Measurements from ENCODE around the gene RALGPS1. TPM values are rescaled to one million over a fixed set of nuclear protein-coding genes. Genes with fewer than 3 reads are reported as not detected.

Gene RALGPS1
- total and polyA plus RNA-seq, 5 donors from 2014 or later: 1.8 to 10.3 (median 3.3) TPM

- no peaks in the 10 kb centered on the region for H3K36me3 ChIP-seq (ENCODE audit: control insufficient read depth, insufficient read depth, low read length)
- H3K27ac ChIP-seq (ENCODE audit: insufficient read depth, low read length, poor library complexity, severe bottlenecking): no peak overlapping the region
- Mint-ChIP-seq H3K4me1 (peaks cover 13 to 41% (median 18%) of the 10 kb centered on the region in 4 donors), H3K27me3 (peaks cover 28% of the 10 kb centered on the region), H3K36me3 (no peaks in the 10 kb centered on the region), H3K9me3 (no peaks in the 10 kb centered on the region), H3K4me3 (peak overlapping the region in 3 of 4 donors; percentile 88 to 98 (median 90)), H3K27ac (peak overlapping the region in 1 of 3 donors; percentile 79)
- H3K9me3 ChIP-seq (ENCODE audit: control insufficient read depth in 2 of 2, low read length in 2 of 2): no peaks in the 10 kb centered on the region
- no peaks in the 10 kb centered on the region for H3K27me3 ChIP-seq (ENCODE audit: control insufficient read depth, insufficient read depth, low read length)
- H3K4me1 ChIP-seq (ENCODE audit: control insufficient read depth, insufficient read depth, low read length, poor library complexity, severe bottlenecking): peaks cover 35% of the 10 kb centered on the region
- peak; percentile 82 to 85 for ATAC-seq (ENCODE audit: low read depth in 2 of 2)
- peak; percentile 86 to 88 (median 87) for DNase-seq
- H3K4me3 ChIP-seq (ENCODE audit: low read depth, low read length): no peak overlapping the region
These were observed 310.5 kb downstream of the RALGPS1 start for GRCh38 chr9:127224883-127225739.

DNA sequence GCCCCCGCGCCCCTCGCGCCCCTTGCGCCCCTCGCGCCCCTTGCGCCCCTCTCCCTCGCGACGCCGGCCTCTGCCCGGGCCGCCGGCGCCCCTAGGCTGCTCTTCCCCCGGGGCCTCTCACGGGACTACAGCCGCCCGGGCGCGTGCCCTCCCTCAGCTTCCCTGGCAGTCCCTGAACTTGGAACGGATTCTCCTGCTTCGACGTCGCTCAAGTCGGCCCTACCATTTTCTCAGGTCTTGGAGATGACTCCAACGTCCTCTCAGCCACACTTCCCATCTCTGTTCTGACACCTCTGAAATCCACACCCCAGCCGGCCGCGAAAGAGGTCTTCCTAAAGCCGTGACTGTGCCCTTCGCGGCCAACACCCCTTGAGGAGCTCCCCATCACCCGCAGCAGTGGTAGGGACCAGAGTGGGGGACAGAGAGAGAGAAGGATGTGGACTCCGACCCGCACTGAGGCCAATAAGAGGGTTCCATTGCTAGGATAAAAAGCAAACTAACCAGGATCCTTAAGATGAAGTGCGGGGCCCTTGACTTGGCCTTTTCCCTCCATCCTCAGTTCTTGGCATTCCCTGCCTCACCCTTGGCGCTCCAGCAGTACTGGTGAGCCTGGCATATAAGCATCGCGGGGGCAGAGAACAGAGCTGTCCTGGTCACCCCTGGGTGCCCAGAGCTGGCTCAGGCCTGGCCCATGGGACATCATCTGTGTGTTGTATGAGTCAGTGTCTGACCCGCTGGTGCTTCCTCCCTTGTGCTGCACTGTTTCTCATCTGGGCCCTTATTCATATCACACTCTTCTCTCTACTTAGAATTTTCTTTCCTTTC is 311.4 kb downstream of the RALGPS1 start:
- H3K4me1 Mint-ChIP-seq: peaks cover 13 to 41% (median 18%) of the 10 kb centered on the region in 4 donors
- Histone ChIP-seq H3K27ac (ENCODE audit: insufficient read depth, low read length, poor library complexity, severe bottlenecking) (no peak overlapping the region), H3K27me3 (ENCODE audit: control insufficient read depth, insufficient read depth, low read length) (no peaks in the 10 kb centered on the region), H3K4me3 (ENCODE audit: low read depth, low read length) (no peak overlapping the region), H3K4me1 (ENCODE audit: control insufficient read depth, insufficient read depth, low read length, poor library complexity, severe bottlenecking) (peaks cover 35% of the 10 kb centered on the region), H3K36me3 (ENCODE audit: control insufficient read depth, insufficient read depth, low read length) (no peaks in the 10 kb centered on the region), H3K9me3 (ENCODE audit: control insufficient read depth in 2 of 2, low read length in 2 of 2) (no peaks in the 10 kb centered on the region)
- DNase-seq (no peak), ATAC-seq (ENCODE audit: low read depth in 2 of 2) (no peak)
- H3K27me3 Mint-ChIP-seq: peaks cover 28% of the 10 kb centered on the region
- no peaks in the 10 kb centered on the region for H3K9me3 Mint-ChIP-seq
- no peaks in the 10 kb centered on the region for H3K36me3 Mint-ChIP-seq
- peak overlapping the region; percentile 14 to 83 (median 71) for H3K27ac Mint-ChIP-seq
- peak overlapping the region; percentile 69 to 91 (median 88) for H3K4me3 Mint-ChIP-seq

- H3K4me1 ChIP-seq (ENCODE audit: control insufficient read depth, insufficient read depth, low read length, poor library complexity, severe bottlenecking): peaks cover 14% of the 10 kb centered on the region
- no peaks in the 10 kb centered on the region for H3K9me3 ChIP-seq (ENCODE audit: control insufficient read depth in 2 of 2, low read length in 2 of 2)
- peaks cover 31% of the 10 kb centered on the region for H3K27me3 Mint-ChIP-seq
- H3K27me3 ChIP-seq (ENCODE audit: control insufficient read depth, insufficient read depth, low read length): peaks cover 6% of the 10 kb centered on the region
- H3K4me3 ChIP-seq (ENCODE audit: low read depth, low read length): no peak overlapping the region
- peaks cover 0 to 11% (median 7%) of the 10 kb centered on the region in 4 donors for H3K4me1 Mint-ChIP-seq
- no peaks in the 10 kb centered on the region for H3K36me3 Mint-ChIP-seq
- H3K4me3 Mint-ChIP-seq: peak overlapping the region in 1 of 4 donors; percentile 59
- no peaks in the 10 kb centered on the region for H3K36me3 ChIP-seq (ENCODE audit: control insufficient read depth, insufficient read depth, low read length)
- ATAC-seq (ENCODE audit: low read depth in 2 of 2) (no peak), DNase-seq (no peak)
- no peaks in the 10 kb centered on the region for H3K9me3 Mint-ChIP-seq
- no peak overlapping the region for H3K27ac Mint-ChIP-seq
- H3K27ac ChIP-seq (ENCODE audit: insufficient read depth, low read length, poor library complexity, severe bottlenecking): no peak overlapping the region
These were observed 315.3 kb downstream of the RALGPS1 start for GRCh38 chr9:127229691-127230417.

DNA sequence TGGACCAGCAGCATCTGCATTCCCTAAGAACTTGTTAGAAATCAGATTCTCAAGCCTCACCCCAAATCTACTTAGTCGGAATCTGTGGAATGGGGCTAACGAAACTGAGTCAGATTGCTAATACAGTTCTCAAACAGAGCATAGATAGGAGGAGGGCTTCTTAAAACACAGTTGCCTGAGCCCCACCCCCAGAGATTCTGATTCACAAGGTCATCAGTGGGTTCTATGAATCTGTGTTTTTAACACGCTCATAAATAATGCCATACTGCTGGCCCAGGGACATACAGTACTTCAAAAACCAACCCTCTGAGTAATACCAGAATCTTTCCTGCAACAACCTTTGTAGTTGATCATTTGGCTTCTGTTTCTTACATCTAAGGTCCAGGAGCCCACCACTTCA is 317.1 kb downstream of the RALGPS1 start:
- H3K27me3 ChIP-seq (ENCODE audit: control insufficient read depth, insufficient read depth, low read length): peaks cover 6% of the 10 kb centered on the region
- no peak overlapping the region for H3K4me3 ChIP-seq (ENCODE audit: low read depth, low read length)
- Mint-ChIP-seq H3K4me3 (no peak overlapping the region), H3K4me1 (peaks cover 0 to 1% (median under 1%) of the 10 kb centered on the region in 4 donors), H3K9me3 (no peaks in the 10 kb centered on the region), H3K36me3 (peaks cover 3% of the 10 kb centered on the region), H3K27ac (no peak overlapping the region), H3K27me3 (peaks cover 39% of the 10 kb centered on the region)
- no peak for ATAC-seq (ENCODE audit: low read depth in 2 of 2)
- DNase-seq: no peak
- no peaks in the 10 kb centered on the region for H3K36me3 ChIP-seq (ENCODE audit: control insufficient read depth, insufficient read depth, low read length)
- no peaks in the 10 kb centered on the region for H3K9me3 ChIP-seq (ENCODE audit: control insufficient read depth in 2 of 2, low read length in 2 of 2)
- H3K27ac ChIP-seq (ENCODE audit: insufficient read depth, low read length, poor library complexity, severe bottlenecking): no peak overlapping the region
- peaks cover 1% of the 10 kb centered on the region for H3K4me1 ChIP-seq (ENCODE audit: control insufficient read depth, insufficient read depth, low read length, poor library complexity, severe bottlenecking)

GRCh38 chr9:127232833-127233549 is 318.4 kb downstream of the RALGPS1 start:
- H3K4me3 Mint-ChIP-seq: no peak overlapping the region
- no peak overlapping the region for H3K27ac Mint-ChIP-seq
- Histone ChIP-seq H3K27me3 (ENCODE audit: control insufficient read depth, insufficient read depth, low read length) (peaks cover 8% of the 10 kb centered on the region), H3K27ac (ENCODE audit: insufficient read depth, low read length, poor library complexity, severe bottlenecking) (no peak overlapping the region), H3K36me3 (ENCODE audit: control insufficient read depth, insufficient read depth, low read length) (no peaks in the 10 kb centered on the region), H3K4me1 (ENCODE audit: control insufficient read depth, insufficient read depth, low read length, poor library complexity, severe bottlenecking) (no peaks in the 10 kb centered on the region), H3K9me3 (ENCODE audit: control insufficient read depth in 2 of 2, low read length in 2 of 2) (no peaks in the 10 kb centered on the region), H3K4me3 (ENCODE audit: low read depth, low read length) (no peak overlapping the region)
- peaks cover 38% of the 10 kb centered on the region for H3K27me3 Mint-ChIP-seq
- H3K4me1 Mint-ChIP-seq: no peaks in the 10 kb centered on the region
- no peaks in the 10 kb centered on the region for H3K9me3 Mint-ChIP-seq
- peaks cover 3% of the 10 kb centered on the region for H3K36me3 Mint-ChIP-seq
- DNase-seq: no peak
- no peak for ATAC-seq (ENCODE audit: low read depth in 2 of 2)

- H3K9me3 Mint-ChIP-seq: no peaks in the 10 kb centered on the region
- DNase-seq: no peak
- no peaks in the 10 kb centered on the region for H3K9me3 ChIP-seq (ENCODE audit: control insufficient read depth in 2 of 2, low read length in 2 of 2)
- H3K27me3 ChIP-seq (ENCODE audit: control insufficient read depth, insufficient read depth, low read length): peaks cover 9% of the 10 kb centered on the region
- H3K36me3 Mint-ChIP-seq: peaks cover 3% of the 10 kb centered on the region
- no peaks in the 10 kb centered on the region for H3K4me1 Mint-ChIP-seq
- no peaks in the 10 kb centered on the region for H3K36me3 ChIP-seq (ENCODE audit: control insufficient read depth, insufficient read depth, low read length)
- no peak overlapping the region for H3K4me3 ChIP-seq (ENCODE audit: low read depth, low read length)
- H3K27ac ChIP-seq (ENCODE audit: insufficient read depth, low read length, poor library complexity, severe bottlenecking): no peak overlapping the region
- H3K27me3 Mint-ChIP-seq: peaks cover 35% of the 10 kb centered on the region
- ATAC-seq (ENCODE audit: low read depth in 2 of 2): no peak
- H3K27ac Mint-ChIP-seq: no peak overlapping the region
- H3K4me3 Mint-ChIP-seq: no peak overlapping the region
- H3K4me1 ChIP-seq (ENCODE audit: control insufficient read depth, insufficient read depth, low read length, poor library complexity, severe bottlenecking): no peaks in the 10 kb centered on the region
These were observed 319.0 kb downstream of the RALGPS1 start for GRCh38 chr9:127233550-127233949.

- Mint-ChIP-seq H3K36me3 (peaks cover 3% of the 10 kb centered on the region), H3K9me3 (no peaks in the 10 kb centered on the region), H3K27me3 (peaks cover 35% of the 10 kb centered on the region), H3K4me3 (no peak overlapping the region), H3K27ac (no peak overlapping the region), H3K4me1 (no peaks in the 10 kb centered on the region)
- ATAC-seq (ENCODE audit: low read depth in 2 of 2) (no peak), DNase-seq (no peak)
- Histone ChIP-seq H3K36me3 (ENCODE audit: control insufficient read depth, insufficient read depth, low read length) (no peaks in the 10 kb centered on the region), H3K4me3 (ENCODE audit: low read depth, low read length) (no peak overlapping the region), H3K27me3 (ENCODE audit: control insufficient read depth, insufficient read depth, low read length) (peaks cover 10% of the 10 kb centered on the region), H3K27ac (ENCODE audit: insufficient read depth, low read length, poor library complexity, severe bottlenecking) (no peak overlapping the region), H3K9me3 (ENCODE audit: control insufficient read depth in 2 of 2, low read length in 2 of 2) (no peaks in the 10 kb centered on the region), H3K4me1 (ENCODE audit: control insufficient read depth, insufficient read depth, low read length, poor library complexity, severe bottlenecking) (no peaks in the 10 kb centered on the region)
These were observed 319.4 kb downstream of the RALGPS1 start for GRCh38 chr9:127233989-127234388.

All from CD4-positive, CD25-positive, alpha-beta regulatory T cell (primary cell).